GM21526 (cell line): Measurements from ENCODE around the gene SPEF2.

Experiments
- ATAC-seq: cut with Tn5 transposase; IDR thresholded peaks from one replicate; pipeline ENCODE4 v1.9.1; 2021; ENCODE audit warnings: moderate library complexity; ENCODE audit not compliant: unreplicated experiment, low FRiP score

SPEF2 gene, protein sequence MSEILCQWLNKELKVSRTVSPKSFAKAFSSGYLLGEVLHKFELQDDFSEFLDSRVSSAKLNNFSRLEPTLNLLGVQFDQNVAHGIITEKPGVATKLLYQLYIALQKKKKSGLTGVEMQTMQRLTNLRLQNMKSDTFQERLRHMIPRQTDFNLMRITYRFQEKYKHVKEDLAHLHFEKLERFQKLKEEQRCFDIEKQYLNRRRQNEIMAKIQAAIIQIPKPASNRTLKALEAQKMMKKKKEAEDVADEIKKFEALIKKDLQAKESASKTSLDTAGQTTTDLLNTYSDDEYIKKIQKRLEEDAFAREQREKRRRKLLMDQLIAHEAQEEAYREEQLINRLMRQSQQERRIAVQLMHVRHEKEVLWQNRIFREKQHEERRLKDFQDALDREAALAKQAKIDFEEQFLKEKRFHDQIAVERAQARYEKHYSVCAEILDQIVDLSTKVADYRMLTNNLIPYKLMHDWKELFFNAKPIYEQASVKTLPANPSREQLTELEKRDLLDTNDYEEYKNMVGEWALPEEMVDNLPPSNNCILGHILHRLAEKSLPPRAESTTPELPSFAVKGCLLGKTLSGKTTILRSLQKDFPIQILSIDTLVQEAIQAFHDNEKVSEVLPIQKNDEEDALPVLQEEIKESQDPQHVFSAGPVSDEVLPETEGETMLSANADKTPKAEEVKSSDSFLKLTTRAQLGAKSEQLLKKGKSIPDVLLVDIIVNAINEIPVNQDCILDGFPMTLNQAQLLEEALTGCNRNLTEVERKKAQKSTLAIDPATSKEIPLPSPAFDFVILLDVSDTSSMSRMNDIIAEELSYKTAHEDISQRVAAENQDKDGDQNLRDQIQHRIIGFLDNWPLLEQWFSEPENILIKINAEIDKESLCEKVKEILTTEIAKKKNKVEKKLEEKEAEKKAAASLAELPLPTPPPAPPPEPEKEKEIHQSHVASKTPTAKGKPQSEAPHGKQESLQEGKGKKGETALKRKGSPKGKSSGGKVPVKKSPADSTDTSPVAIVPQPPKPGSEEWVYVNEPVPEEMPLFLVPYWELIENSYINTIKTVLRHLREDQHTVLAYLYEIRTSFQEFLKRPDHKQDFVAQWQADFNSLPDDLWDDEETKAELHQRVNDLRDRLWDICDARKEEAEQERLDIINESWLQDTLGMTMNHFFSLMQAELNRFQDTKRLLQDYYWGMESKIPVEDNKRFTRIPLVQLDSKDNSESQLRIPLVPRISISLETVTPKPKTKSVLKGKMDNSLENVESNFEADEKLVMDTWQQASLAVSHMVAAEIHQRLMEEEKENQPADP (N-terminal part only)

DNA sequence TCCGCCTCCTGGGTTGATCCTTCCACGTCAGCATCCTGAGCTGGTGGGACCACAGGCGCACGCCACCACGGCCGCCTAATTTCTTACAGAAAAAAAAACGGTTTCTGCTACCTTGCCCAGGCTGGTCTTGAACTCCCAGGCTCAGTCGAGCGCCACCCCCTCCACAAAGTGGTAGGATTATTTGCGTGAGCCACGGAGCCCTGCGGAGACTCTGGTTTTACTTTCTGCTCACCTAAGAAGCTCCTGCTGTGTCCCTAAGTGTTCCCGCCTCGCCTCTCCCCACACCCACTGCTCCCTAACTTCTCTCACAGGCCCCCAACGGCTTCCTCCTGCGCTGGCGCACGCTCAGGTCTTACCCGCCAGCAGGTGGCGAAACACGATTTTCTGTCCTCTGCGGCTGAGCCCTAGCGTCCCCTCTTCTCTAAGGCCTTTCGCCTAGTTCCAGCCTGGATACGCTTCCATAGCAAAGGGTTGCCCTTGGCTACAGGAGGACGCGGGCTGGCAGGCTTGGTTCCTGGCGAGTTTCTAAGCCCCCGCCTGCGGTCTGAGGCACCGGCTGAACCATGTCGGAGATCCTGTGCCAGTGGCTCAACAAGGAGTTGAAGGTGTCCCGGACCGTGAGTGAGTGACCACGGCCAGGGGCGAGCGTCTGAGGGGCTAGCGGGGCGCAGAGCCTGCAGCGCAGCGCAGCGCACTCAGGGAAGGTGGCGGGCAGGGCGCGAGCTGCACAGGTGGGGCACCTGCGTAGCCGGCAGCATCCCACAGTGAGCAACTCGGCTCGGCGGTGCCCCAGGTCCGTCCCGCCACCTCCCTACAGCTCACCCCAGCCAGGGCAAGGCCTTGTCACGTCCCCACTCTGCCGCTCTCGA, at the start of gene SPEF2:
TSS of gene SPEF2 (plus strand) at position 429 of the 869 bp plus-strand sequence. CDS start at position 564, 135 bp downstream.
- ATAC-seq: peak; percentile 62

DNA sequence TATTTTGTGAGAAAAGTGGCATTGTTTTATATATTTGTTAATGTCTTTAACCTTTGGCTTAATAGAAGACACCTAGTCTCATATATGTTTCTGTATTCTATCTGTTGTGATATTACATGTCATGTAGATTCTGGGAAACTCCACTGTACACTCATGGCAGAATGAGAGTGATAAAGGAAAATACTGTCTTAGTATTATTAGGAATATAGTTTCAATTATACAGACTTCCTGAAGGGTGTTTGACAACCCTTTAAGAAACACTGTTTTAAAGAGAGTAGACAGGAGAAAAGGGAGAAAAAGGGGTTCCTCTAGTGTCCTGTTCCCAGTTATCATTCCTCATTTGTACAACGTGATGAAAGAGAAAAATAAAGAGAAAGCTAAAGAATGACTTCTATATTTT, 42.1 kb upstream of the SPEF2 start:
- ATAC-seq: no peak

DNA sequence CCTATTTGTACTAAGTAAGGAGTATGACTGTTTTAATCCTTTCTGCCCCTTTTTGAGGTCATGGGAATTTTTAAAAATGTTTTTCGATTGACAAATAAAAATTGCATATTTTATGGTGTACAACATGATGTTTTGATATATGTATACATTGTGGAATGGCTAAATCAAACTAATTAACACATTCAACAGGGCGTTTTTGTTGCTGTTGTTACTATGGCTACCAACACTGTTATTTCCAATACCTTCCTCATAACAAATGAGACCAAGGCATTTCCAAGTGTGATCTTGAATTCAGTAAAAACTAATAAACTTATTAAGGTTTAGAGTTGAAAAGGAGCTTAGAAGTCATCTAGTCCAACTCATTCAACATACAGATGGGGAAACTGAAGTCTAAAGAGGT, 30.2 kb upstream of the SPEF2 start:
- ATAC-seq: no peak

DNA sequence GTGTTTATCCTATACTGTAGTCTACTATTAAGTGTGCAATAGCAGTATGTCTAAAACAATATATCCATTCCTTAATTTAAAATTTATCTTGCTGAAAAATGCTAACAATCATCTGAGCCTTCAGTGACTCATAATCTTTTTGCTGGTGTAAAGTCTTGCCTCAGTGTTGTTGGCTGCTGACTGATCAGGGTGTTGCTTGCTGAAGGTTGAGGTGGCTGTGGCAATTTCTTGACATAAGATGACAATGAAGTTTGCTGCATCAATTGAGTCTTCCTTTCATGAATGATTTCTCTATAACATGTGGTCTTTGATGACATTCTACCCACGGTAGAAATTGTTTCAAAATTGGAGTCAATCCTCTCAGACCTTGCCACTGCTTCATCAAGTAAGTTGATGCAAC, 24.3 kb upstream of the SPEF2 start:
- no peak for ATAC-seq

DNA sequence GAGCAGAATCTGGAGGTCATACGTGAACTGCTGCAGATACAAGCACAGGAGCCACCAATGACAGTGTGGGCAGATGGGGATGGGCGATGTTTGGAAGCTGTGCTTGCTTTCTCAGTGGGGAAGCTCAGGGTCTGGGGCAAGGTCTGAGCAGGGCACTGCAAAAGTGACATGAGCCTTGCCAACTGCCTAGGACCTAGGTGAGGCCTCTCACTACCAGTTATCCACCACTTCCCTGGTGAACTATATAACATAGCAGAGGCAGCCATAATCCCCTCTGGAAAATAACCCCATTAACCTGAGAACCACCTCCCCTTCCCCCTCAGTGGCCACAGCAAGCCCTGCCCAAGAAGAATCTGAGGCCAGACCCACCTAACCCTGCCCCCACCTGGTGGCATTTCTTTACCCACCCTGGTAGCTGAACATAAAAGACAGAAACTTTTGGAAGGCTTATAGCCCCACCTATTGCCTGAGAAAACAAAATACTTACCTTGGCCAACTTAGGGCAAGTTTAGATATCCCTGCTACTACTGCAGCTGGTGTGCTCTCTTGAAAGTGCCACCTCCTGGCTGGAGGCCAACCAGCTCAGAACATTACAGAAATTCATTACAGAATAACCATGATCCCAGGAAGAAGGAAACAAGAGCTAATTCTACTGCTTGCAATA, 18.8 kb upstream of the SPEF2 start:
- ATAC-seq: no peak

DNA sequence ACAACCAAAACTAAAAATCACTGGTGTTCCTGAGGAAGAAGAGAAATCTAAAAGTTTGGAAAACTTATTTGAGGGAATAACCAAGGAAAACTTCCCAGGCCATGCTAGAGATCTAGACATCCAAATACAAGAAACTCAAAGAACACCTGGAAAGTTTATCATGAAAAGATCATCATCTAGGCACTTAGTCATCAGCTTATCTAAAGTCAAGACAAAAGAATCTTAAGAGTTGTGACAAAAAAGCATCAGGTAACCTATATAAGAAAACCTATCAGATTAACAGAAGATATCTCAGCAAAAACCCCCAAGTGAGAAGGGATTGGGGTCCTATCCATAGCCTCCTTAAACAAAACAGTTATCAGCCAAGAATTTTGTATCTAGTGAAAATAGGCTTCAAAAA, 17.1 kb upstream of the SPEF2 start:
- no peak for ATAC-seq

DNA sequence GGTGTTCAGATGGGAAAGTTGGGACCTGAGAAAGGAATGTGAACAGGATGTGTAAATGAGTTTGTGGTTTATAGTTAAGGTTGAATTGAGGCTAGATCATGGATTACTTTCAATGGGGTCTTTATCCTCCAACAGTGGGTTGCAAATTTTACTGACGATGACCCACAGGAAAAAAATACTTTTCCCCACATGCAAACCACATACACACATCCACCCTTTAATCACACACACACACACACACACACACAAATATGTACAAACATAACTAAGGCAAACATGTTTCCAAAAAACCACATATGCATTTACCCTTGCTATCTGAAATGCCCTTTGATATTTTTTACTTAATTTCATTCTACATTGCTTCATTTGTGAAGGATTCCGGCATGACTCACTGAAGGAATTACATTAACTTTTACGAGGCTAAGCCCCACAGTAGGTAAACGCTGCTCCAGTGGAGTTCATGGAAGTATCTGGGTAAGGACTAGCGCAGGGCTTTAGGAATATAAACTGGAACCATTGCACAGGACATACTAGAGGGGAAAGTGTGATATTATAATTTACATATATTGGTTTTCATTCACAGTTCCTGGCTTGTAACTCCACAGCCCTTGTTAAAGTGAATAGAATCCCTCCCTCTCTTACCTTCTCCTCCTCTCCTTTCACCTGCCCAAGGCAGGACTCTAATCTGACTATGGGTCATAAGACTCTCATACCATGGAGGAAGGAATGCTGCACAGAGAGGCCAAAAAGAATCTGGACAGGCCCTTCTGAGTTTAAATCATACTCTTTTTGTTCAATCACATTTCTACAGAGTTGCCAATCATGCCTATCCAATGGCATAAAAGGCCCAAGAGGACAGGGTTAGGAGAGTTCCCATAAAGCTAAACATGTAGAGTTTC, 8.5 kb upstream of the SPEF2 start:
- no peak for ATAC-seq

DNA sequence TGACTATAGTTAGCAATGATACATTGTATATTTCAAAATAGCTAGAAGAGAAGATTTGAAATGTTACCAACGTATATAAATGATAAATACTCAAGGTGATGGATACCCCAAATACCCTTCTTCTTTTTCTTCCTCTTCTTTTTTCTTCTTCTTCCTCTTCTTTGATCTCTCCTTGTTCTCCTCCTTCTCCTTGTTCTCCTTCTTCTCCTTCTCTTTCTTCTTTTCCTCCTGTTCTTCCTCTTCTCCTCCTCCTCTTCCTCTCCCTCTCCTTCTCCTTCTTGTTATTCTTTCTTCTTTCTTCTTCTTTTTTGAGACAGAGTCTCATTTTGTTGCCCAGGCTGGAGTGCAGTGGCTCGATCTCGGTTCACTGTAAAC, 616 bp upstream of the SPEF2 start:
- no peak for ATAC-seq

DNA sequence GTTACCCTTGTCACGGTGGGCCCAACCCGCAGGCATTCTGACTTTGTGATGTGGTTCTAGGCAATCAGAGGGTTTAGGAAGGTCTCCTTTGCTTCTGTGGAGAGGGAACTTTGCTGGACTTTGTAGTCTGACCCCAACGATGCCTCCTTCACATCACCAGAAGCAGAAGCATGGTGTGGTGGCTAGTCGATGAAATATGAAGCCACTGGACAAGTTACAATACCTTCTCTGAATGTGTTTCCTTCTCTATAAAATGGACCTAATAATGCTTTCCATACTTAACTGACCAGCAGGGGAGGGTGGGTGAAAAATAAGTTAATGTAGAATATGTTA, 607 bp downstream of the SPEF2 start:
- no peak for ATAC-seq

DNA sequence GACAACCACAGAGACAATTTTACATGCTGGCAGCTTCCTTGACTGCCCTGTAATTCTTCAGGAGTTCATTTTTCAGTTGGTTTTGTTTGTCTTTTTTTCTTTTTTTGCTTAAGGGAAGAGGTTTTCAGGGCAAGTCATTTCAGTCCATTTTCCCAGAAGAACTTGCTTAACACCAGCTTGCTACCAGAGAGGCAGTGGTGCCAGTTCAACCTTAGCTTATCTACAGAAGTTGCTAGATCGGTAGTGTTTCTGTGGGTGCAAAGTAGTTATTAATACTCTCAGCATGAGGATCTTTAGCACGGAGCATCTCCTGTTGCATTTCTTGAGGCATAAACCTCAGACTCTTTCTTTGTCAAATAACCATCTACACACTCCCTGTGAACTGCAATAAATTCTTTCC, 1.1 kb downstream of the SPEF2 start:
- no peak for ATAC-seq

DNA sequence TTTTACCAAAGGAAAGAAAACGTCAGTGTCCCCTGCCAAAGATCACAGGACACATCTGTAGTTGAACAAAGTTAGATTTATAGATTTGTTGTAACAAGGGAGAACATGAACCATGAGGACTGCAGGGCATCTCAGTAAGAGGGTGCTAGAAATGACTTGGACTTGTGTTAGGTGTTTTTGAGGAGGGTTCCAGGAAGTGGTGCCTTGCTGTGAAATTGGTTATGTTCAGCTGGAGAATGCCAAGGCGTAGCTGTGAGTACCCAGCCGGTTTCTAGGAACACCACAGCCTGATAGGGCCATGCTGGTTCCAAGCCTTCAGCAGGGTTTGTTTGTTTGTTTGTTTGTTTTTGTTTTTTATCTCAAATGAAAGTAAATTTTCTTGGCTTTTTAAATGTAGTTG, 5.3 kb downstream of the SPEF2 start:
- no peak for ATAC-seq

DNA sequence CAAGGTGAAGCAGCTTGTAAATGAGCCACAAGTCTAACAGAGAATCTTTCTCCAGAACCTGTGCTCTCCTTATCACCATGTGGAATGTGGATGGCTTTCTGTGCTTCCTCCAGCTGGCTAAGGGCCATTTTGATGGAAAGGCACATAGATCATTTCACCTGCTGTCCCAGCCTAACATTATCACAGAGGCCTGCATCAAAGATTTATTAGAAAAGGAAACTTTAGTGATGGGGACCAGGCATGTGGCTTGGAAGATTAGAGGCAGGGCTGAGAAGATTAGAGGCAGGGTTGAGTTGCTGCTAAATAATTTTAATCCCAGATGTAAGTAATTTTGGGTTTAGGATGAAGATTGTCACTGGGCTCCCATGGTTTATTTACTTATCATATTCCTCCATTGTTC, 6.3 kb downstream of the SPEF2 start:
- ATAC-seq: no peak

DNA sequence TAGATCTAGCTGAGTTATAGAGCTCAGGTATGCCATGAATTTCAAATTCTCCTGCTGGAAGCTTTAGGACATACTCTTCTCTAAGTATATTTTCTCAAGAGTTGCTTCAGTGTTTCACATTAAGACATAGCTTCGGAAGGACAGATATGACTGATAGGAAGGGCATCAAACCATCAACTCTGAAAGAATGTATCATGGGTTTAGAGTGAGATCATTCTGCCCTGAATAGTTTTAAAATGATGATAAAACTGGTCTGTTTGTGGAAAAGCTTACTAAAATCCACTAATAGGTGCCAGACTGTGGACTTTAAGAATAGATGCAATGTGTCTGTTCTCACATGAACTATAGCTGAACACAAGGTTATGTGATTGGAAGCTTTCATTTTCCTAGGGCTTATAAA, 8.4 kb downstream of the SPEF2 start:
- no peak for ATAC-seq

DNA sequence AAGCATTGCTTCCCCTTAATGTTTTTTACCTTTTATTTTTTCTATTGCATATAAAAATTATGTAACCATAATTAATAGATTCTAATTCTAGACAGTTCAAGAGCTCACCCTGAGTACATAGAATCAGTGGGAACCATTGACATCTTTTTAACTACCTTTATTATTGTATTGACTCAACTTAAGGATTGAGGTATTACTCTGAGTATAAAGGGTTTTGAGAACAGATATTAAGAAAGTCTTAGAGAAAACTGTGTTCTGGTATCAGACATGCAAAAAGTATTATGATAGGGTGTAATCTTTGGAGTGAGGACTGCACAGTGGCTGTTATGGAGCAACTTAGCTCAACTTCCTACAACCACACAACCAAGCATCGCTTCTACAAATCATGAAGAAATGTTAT, 8.9 kb downstream of the SPEF2 start:
- ATAC-seq: no peak

DNA sequence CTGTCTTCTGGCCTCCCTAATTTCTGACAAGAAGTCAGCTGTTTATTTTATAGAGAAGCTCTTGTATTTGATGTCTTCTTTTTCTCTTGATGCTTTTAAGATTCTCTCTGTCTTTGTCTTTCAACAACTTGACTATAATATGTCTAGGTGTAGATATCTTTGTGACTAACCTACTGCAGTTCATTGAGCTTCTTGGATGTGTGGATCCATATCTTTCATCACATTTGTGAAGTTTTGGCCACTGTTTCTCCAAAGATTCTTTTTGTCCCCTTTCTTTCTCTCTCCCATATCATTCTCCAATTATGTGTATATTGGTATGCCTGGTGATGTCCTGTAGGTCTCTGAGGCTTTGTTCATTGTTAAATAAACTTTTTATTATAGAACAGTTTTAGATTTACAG, 16.7 kb downstream of the SPEF2 start:
- no peak for ATAC-seq

DNA sequence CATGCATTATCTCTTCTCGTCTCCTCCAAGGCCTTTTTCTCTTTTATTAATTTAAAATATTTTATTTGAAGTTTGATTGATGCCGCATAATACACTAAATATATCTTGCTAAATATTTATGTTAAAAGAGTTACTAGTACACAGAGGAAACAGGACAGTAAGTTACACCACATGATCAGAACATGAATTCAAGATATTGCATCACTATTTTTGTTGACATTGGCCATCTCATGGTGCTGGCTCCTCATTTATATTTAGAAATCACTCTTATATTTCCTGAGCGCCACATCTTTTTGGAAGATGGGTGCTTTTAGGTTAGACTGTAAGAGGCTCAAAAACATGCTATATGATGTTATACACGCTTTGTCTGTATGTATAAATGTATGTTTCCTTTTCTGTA, 23.0 kb downstream of the SPEF2 start:
- ATAC-seq: no peak

DNA sequence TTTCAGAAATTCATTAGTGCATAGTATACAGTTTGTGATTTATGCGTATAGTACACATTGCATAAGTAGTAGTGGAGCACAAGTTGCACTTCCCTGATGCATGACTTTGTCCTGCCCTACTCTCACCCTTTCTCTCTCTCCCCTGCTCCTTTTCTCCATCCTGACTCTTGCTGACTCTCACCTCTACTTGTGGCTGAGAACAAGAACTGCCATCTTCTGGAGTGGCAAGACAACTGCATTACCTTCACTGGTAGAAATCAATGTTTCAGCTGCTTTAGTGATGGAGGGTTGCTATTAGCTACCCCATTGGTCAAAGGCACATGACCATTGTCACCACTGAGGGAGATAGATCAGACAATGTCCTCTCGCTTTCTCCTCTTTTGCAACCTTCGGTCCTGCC, 26.9 kb downstream of the SPEF2 start:
- no peak for ATAC-seq

DNA sequence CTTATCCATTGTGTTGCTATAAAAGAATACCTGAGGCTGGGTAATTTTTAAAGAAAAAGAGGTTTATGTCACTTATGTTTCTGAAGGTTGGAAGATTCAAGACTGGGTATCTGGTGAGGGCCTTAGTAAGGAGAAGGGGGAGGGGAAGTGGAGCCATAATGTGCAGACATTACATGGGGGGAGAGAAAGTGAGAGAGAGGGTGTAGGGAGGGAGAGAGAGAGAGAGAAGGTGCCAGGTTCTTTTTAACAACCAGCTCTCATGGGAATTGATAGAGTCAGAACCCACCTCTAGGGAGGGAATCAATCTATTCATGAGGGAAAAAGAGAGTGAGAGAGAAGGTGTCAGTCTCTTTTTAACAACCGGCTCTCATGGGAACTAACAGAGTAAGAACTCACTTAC, 29.5 kb downstream of the SPEF2 start:
- no peak for ATAC-seq

DNA sequence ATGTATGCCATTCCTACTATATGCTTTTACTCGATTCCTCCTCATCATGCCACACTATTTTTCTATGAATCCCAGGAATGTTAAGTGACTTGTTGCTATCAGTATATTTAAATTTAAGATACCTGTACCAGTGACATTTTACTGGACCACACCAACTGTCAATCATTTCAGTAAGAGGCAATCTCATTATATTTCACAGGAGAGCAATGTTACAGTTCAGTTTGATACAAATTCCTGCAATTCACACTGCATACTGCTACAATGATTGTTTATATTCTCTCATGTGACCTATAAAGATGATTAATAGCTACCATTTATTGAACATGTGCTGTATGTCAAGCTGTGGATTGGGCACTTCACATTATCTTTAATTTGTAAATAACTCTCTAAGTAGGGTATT, 30.0 kb downstream of the SPEF2 start:
- no peak for ATAC-seq
